NOMO-1 treated with dmso at 0.1 percent for 144 hours (cell line): Measurements from ENCODE around the gene CERS1.

Experiments
- DNase-seq: peaks from one replicate; lab custom pipeline; 2025; ENCODE audit not compliant: unreplicated experiment; lab: John Stamatoyannopoulos, UW

The CERS1 gene, protein sequence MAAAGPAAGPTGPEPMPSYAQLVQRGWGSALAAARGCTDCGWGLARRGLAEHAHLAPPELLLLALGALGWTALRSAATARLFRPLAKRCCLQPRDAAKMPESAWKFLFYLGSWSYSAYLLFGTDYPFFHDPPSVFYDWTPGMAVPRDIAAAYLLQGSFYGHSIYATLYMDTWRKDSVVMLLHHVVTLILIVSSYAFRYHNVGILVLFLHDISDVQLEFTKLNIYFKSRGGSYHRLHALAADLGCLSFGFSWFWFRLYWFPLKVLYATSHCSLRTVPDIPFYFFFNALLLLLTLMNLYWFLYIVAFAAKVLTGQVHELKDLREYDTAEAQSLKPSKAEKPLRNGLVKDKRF

DNA sequence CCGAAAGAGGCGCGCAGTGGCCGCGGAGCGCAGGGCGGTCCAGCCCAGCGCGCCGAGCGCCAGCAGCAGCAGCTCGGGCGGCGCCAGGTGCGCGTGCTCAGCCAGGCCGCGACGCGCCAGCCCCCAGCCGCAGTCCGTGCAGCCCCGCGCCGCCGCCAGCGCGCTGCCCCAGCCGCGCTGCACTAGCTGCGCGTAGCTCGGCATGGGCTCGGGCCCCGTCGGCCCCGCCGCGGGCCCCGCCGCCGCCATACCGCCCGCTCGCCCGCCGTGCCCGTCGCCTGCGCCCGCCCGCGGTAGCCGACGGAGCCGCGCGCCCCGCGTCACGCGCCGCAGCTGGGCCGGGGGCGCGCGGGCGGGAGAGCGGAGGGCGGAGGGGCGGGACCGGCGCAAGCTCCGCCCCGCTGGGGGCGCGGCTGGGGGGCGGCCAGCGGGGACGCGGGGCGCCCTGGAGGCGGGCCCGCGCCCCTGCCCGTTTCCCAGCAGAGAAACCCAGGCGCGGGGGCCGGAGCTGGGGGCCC, at the start of gene CERS1:
Gene CERS1 (minus strand): TSS at position 335 of the 518 bp plus-strand sequence. CDS start 86 bp downstream, at position 249.
- no peak for DNase-seq

- DNase-seq: no peak
These were observed 49.3 kb upstream of the CERS1 start for GRCh38 chr19:18945297-18945696.

GRCh38 chr19:18943465-18943864, 47.5 kb upstream of the CERS1 start:
- DNase-seq: no peak

DNA sequence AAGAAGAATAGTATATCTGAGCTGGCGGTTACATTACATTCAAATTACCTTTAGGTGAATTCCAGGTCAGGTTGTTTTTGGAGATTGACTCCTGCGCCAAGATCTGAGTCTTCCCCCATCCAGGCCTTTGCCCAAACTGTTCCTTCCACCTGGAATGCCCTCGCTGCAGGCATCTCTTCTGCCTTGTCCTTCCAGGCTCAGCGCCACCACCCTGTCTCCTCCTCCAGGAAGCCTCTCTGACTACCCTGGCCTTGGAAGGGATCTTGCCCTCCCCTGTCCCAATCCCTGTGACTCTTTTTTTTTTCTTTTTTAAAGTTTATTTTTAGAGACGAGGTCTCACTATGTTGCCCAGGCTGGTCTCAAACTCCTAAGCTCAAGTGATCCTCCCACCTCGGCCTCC, 46.7 kb upstream of the CERS1 start:
- DNase-seq: no peak

DNA sequence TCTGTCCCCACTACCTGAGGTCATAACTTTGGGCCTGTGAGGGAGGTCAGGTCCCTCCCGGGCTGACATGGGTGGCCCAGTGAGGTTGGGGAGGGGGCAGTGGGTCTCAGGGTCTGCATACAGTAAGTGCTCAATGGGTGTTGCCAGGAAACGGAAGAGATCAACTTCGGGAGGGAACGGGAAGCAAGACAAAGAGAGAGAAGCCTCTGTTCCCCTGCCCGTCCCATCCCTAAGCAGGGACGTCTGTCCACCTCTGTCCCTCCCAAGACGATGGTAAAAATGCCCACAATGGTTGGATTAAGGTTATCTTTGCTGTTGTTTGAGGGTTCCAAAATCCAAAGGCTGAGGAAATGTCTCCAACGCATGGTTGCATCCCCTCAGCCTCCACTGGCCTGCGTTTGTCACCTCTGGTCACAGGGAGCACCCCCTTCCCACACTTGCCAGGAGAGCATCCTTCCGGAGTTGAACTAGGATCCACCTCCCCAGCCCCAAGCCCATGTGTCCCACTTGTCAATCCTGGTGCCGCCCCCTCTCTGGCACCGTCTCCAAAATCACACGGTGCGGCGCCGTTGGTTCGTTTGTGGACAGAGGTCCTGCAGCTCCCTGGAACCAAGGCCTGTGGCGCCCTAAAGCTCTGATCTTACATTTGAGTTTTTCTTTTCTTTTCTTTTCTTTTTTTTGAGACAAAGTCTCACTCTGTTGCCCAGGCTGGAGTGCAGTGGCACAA, 45.8 kb upstream of the CERS1 start:
- DNase-seq: no peak

- peak; percentile 33 for DNase-seq
These were observed 45.0 kb upstream of the CERS1 start, which contains the start of gene HOMER3 for GRCh38 chr19:18940769-18941627. HOMER3 (minus strand) TSS chr19:18941217; CDS start chr19:18938982, 2,235 bp downstream.

- no peak for DNase-seq
These were observed 44.2 kb upstream of the CERS1 start for GRCh38 chr19:18939922-18940768.

DNA sequence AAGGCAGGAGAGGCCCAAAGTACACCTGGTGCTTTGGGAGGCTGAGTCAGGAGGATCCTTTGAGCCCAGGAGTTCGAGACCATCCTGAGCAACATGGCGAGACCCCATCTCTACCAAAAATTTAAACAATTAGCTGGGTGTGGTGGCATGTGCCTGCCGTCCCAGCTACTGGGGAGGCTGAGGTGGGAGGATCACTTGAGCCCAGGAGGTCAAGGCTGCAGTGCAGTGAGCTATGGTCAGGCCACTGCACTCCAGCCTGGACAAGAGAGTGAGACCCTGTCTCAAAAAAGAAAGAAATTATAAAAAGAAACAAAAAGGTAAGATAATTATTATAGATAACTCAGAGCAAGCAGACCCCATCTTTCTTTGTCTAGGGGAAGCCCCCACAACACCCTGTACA, 43.2 kb upstream of the CERS1 start:
- no peak for DNase-seq

- DNase-seq: no peak
These were observed 37.3 kb upstream of the CERS1 start for GRCh38 chr19:18933297-18933696.

GRCh38 chr19:18932216-18932841, 36.4 kb upstream of the CERS1 start:
- DNase-seq: peak; percentile 39

DNA sequence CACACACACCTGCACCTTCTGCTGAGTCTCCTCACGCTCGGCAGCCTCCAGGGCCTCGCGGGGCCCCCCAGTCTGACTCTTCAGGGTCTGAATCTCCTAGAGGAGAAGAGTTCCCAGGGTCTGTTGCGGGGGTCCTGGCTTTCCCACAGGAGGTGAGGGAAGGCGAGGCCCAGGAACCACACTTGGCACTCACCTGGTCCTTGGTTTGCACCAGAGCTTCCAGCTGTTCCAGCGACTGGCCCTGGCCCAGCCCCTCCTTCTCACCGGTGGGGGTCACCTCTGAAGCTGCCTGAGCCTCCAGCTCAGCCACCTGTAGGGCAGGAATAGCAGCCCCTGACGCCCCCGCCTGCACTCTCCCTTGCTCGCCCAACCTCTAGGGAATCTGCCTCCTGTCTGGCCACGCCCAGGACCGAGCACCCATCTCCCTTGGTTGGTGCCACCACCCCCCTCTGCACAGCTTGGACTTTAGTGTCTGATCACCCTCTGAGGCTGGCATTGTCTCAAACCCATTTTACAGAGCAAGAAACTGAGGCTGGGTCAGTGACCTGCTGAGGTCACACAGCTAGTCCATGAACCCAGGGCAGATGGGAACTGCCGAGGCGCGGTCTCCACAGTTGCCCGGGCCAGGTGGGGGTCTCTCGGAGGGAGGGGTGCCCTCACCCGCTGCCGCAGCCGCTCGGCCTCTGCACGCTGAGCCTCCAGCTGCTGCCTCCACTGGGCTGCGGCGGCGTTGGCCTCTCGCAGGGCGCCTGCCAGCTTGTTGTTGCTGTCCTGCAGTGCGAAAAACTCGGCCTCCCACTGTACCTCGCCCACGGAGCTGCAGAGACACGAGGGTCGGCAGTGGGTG, 35.6 kb upstream of the CERS1 start:
- DNase-seq: no peak

- DNase-seq: no peak
These were observed 33.4 kb upstream of the CERS1 start for GRCh38 chr19:18929311-18929710.

DNA sequence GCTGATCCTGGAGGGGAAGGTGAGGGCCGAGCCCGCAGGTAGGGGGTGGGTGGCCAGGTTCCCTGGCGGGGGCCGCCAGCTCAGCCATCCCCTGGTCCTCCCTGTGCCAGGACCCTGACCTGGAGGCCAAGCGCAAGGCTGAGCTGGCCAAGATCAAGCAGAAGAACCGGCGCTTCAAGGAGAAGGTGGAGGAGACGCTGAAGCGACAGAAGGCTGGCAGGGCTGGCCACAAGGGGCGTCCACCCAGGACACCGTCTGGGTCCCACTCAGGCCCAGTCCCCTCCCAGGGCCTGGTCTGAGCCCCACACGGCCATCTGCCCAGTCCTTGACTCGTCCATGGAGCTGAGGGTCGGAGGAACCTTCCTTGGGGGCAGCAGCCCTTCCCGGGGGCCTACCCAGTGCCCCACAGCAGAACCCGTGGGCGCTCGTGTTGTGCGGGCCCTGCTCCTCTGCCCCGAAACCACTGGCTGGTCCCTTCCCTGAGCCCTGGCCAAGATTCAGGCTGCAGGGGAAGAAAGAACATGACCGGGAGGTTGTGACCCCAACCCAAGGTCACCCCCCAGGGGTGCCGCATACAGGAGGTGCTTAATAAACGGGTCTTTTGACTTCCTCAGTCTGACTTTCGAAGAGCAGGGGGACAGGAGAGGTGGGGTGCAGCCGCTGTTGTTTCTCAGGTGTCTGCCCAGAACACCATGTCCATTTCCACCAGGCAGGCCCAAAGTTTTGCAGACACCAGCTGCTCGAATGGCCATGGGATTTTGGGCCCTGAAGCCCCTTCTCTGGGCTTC, 32.3 kb upstream of the CERS1 start:
- DNase-seq: no peak

DNA sequence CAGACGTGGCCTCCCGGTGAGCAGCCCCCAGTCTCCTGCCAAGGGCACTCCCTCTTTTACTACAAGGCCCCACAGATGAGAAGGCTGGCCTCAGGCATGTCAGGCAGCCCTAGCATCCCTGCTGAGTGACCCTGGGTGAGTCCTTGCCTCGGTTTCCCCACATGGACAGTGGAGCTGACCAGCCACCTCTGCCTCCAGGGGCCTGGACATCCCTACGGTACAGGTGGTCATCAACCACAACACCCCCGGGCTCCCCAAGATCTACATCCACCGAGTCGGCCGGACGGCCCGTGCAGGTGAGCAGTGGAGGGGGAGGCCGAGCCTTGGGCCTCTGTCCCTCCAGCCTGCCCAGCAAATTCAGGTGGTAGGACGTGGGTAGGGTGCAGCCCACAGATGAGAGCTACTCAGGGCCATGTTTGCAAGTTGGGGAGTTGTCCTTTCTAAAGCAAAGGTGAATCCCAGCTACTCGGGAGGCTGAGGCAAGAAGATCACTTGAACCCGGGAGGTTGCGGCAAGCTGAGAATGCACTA, 28.8 kb upstream of the CERS1 start:
- no peak for DNase-seq

- no peak for DNase-seq
These were observed 26.4 kb upstream of the CERS1 start for GRCh38 chr19:18922228-18922985.

- DNase-seq: no peak
These were observed 25.6 kb upstream of the CERS1 start for GRCh38 chr19:18921593-18921992.

GRCh38 chr19:18920400-18920799, 24.4 kb upstream of the CERS1 start:
- no peak for DNase-seq
